Mesendoderm (in vitro differentiated cells): ENCODE measurements around the gene C19orf81.
A peak's percentile ranks its signal among the peaks of the same experiment; 100 is the strongest.
"Not testable (repeated sequence)": the region's sequence is repeated elsewhere in the genome, so short reads cannot be mapped to it uniquely, and the experiment has no call there.

Source experiments
- DNase-seq: peaks from one replicate; pipeline ENCODE4 v3.0.0; 2013
- H2AK5ac ChIP-seq: 2 replicates; pipeline ENCODE4 v1.6.1; 2013; ENCODE audit warnings: low read length, inconsistent platforms
- H2BK120ac ChIP-seq: 2 replicates; pipeline ENCODE4 v1.6.1; 2013; ENCODE audit warnings: low read depth, mild to moderate bottlenecking, low read length, moderate library complexity, mixed read lengths
- H2BK15ac ChIP-seq: replicated peaks from 2 replicates; pipeline ENCODE4 v1.6.1; 2013; ENCODE audit warnings: low read depth, mild to moderate bottlenecking, moderate library complexity
- H2BK5ac ChIP-seq: 2 replicates; pipeline ENCODE4 v1.6.1; 2013; ENCODE audit warnings: low read length, inconsistent platforms
- H3K18ac ChIP-seq: 2 replicates; pipeline ENCODE4 v1.6.1; 2013; ENCODE audit warnings: mild to moderate bottlenecking, low read length, mixed read lengths
- H3K23ac ChIP-seq: one replicate; pipeline ENCODE4 v1.6.1; 2013; ENCODE audit warnings: low read length
- H3K27ac ChIP-seq: 2 replicates; pipeline ENCODE4 v1.5.1; 2013; ENCODE audit warnings: low read depth, mild to moderate bottlenecking, inconsistent platforms, low read length, moderate library complexity
- H3K27me3 ChIP-seq: 2 replicates; pipeline ENCODE4 v1.6.1; 2013; ENCODE audit warnings: low read length, control low read depth, mild to moderate bottlenecking, inconsistent platforms; ENCODE audit not compliant: insufficient read depth, poor library complexity
- H3K36me3 ChIP-seq: 2 replicates; pipeline ENCODE4 v1.6.1; 2013; ENCODE audit warnings: low read length, inconsistent platforms; ENCODE audit not compliant: control insufficient read depth, insufficient read depth
- H3K4ac ChIP-seq: one replicate; pipeline ENCODE4 v1.6.1; 2013; ENCODE audit warnings: low read depth, mild to moderate bottlenecking, low read length, moderate library complexity
- H3K4me1 ChIP-seq: 2 replicates; pipeline ENCODE4 v1.6.1; 2013; ENCODE audit warnings: low read depth, low read length, inconsistent platforms; ENCODE audit not compliant: control insufficient read depth
- H3K4me2 ChIP-seq: 2 replicates; pipeline ENCODE4 v1.6.1; 2013; ENCODE audit warnings: low read length
- H3K4me3 ChIP-seq: 2 replicates; pipeline ENCODE4 v1.5.1; 2013; ENCODE audit warnings: mild to moderate bottlenecking, low read length
- H3K56ac ChIP-seq: one replicate; pipeline ENCODE4 v1.6.1; 2013; ENCODE audit warnings: low read length
- H3K79me1 ChIP-seq: 2 replicates; pipeline ENCODE4 v1.6.1; 2013; ENCODE audit warnings: low read length, inconsistent platforms
- H3K79me2 ChIP-seq: 2 replicates; pipeline ENCODE4 v1.6.1; 2013; ENCODE audit warnings: mild to moderate bottlenecking, low read length; ENCODE audit not compliant: control insufficient read depth, insufficient read depth
- H3K9ac ChIP-seq: 2 replicates; pipeline ENCODE4 v1.6.1; 2013; ENCODE audit warnings: low read length, inconsistent platforms
- H4K5ac ChIP-seq: one replicate; pipeline ENCODE4 v1.6.1; 2013; ENCODE audit warnings: low read length
- H4K8ac ChIP-seq: one replicate; pipeline ENCODE4 v1.6.1; 2013; ENCODE audit warnings: low read depth, mild to moderate bottlenecking, control low read depth, low read length, moderate library complexity
- WGBS: extraction: QIAGEN DNeasy Blood & Tissue Kit; methylation state at CpG from one replicate; pipeline ENCODE4 v1.1.7; 2013; ENCODE audit warnings: low lambda C conversion rate, missing lambda C conversion rate; ENCODE audit not compliant: insufficient coverage; ENCODE audit errors: extremely low coverage; 5-methylcytosine and 5-hydroxymethylcytosine counted together

The C19orf81 gene

GRCh38 chr19:50604264-50605073, 44.8 kb upstream of the C19orf81 start:
- not testable (repeated sequence) for H3K4me2 ChIP-seq, H3K27ac ChIP-seq, H3K79me1 ChIP-seq, H2BK120ac ChIP-seq, H3K27me3 ChIP-seq, H3K4me3 ChIP-seq, H3K18ac ChIP-seq, H3K56ac ChIP-seq, H2BK15ac ChIP-seq, H3K9ac ChIP-seq, H4K5ac ChIP-seq, H3K79me2 ChIP-seq, H3K4ac ChIP-seq, H3K23ac ChIP-seq, H3K4me1 ChIP-seq, H2AK5ac ChIP-seq, H2BK5ac ChIP-seq, H4K8ac ChIP-seq, H3K36me3 ChIP-seq, DNase-seq
- no CpG with 5 or more reads among the region's 56 CpGs for WGBS

- not testable (repeated sequence) for H3K4ac ChIP-seq, H3K27ac ChIP-seq, H2BK5ac ChIP-seq, H2AK5ac ChIP-seq, H4K8ac ChIP-seq, H3K36me3 ChIP-seq, H3K23ac ChIP-seq, H3K56ac ChIP-seq, H3K4me3 ChIP-seq, H3K18ac ChIP-seq, H3K4me2 ChIP-seq, H2BK120ac ChIP-seq, H3K79me2 ChIP-seq, H2BK15ac ChIP-seq, H3K27me3 ChIP-seq, H3K9ac ChIP-seq, H4K5ac ChIP-seq, H3K79me1 ChIP-seq, H3K4me1 ChIP-seq
- DNase-seq, result peak; percentile 73
- WGBS, result no CpG with 5 or more reads among the region's 58 CpGs
These were observed 43.0 kb upstream of the C19orf81 start for GRCh38 chr19:50606059-50606836.

- H3K4me3 ChIP-seq, result no peak overlapping the region
These were observed 41.9 kb upstream of the C19orf81 start for GRCh38 chr19:50607388-50607787.

GRCh38 chr19:50607874-50608785, 41.1 kb upstream of the C19orf81 start:
- Histone ChIP-seq H3K36me3 (no peaks in the 10 kb centered on the region), H3K4me3 (no peak overlapping the region), H3K27ac (no peak overlapping the region), H3K79me1 (no peaks in the 10 kb centered on the region), H4K8ac (no peak overlapping the region), H2BK15ac (no peak overlapping the region), H2BK120ac (no peak overlapping the region), H3K18ac (no peak overlapping the region), H3K4ac (no peak overlapping the region), H3K9ac (no peak overlapping the region), H3K79me2 (no peaks in the 10 kb centered on the region), H3K27me3 (no peaks in the 10 kb centered on the region), H2AK5ac (no peak overlapping the region), H3K4me1 (no peaks in the 10 kb centered on the region), H4K5ac (no peak overlapping the region), H2BK5ac (no peak overlapping the region), H3K56ac (no peak overlapping the region), H3K23ac (no peak overlapping the region), H3K4me2 (peak overlapping the region; percentile 13)
- WGBS, result no CpG with 5 or more reads among the region's 56 CpGs
- peak; percentile 98 for DNase-seq

More at GRCh38 chr19:50607388-50607787, 41.9 kb upstream of the C19orf81 start:
- Histone ChIP-seq H2BK5ac (no peak overlapping the region), H3K18ac (no peak overlapping the region), H3K27ac (no peak overlapping the region), H2BK15ac (no peak overlapping the region), H3K27me3 (no peaks in the 10 kb centered on the region), H3K4me2 (no peak overlapping the region), H4K8ac (no peak overlapping the region), H4K5ac (no peak overlapping the region), H3K36me3 (no peaks in the 10 kb centered on the region), H3K79me1 (no peaks in the 10 kb centered on the region), H3K79me2 (no peaks in the 10 kb centered on the region), H3K56ac (no peak overlapping the region), H3K4me1 (no peaks in the 10 kb centered on the region), H3K4ac (no peak overlapping the region), H2BK120ac (no peak overlapping the region), H3K9ac (no peak overlapping the region), H2AK5ac (no peak overlapping the region), H3K23ac (no peak overlapping the region)
- no peak for DNase-seq
- no CpG with 5 or more reads among the region's 20 CpGs for WGBS

GRCh38 chr19:50612504-50613404, 36.5 kb upstream of the C19orf81 start:
- H3K9ac ChIP-seq, DNase-seq, H3K36me3 ChIP-seq, H2BK15ac ChIP-seq, H3K27me3 ChIP-seq, H3K4me2 ChIP-seq, H2AK5ac ChIP-seq, H3K18ac ChIP-seq, H3K4me1 ChIP-seq, H3K56ac ChIP-seq, H3K27ac ChIP-seq, H2BK120ac ChIP-seq, H4K5ac ChIP-seq, H4K8ac ChIP-seq, H3K4ac ChIP-seq, H3K4me3 ChIP-seq, H3K79me2 ChIP-seq, H3K23ac ChIP-seq, H2BK5ac ChIP-seq, H3K79me1 ChIP-seq: not testable (repeated sequence)
- no CpG with 5 or more reads among the region's 11 CpGs for WGBS
